ENCODE data around the gene HINT2.

The HINT2 gene

GRCh38 chr9:35814841-35815543 is at the start of gene HINT2:
Gene HINT2 (minus strand): TSS chr9:35815042. CDS start chr9:35814979, 63 bp downstream.
- peak within 1 kb of the TSS; percentile 81 for H3K4me3 ChIP-seq (ENCODE audit: low read depth, low read length)
- TF ChIP-seq CTCF (IDR thresholded peaks at IDR 0.05; ENCODE audit: low read depth, low read length): no peak

GRCh38 chr9:35863583-35863982 is 48.7 kb upstream of the HINT2 start:
- H3K4me3 ChIP-seq (ENCODE audit: low read depth, low read length): no peak overlapping the region
- TF ChIP-seq CTCF (IDR thresholded peaks at IDR 0.05; ENCODE audit: low read depth, low read length): no peak

- no peak overlapping the region for H3K4me3 ChIP-seq (ENCODE audit: low read depth, low read length)
- no peak for TF ChIP-seq CTCF (IDR thresholded peaks at IDR 0.05; ENCODE audit: low read depth, low read length)
Measured at GRCh38 chr9:35862328-35862727, 47.5 kb upstream of the HINT2 start.

GRCh38 chr9:35861161-35861897 is 46.5 kb upstream of the HINT2 start:
- TF ChIP-seq CTCF (IDR thresholded peaks at IDR 0.05; ENCODE audit: low read depth, low read length): no peak
- H3K4me3 ChIP-seq (ENCODE audit: low read depth, low read length): no peak overlapping the region

- H3K4me3 ChIP-seq (ENCODE audit: low read depth, low read length): no peak overlapping the region
- no peak for TF ChIP-seq CTCF (IDR thresholded peaks at IDR 0.05; ENCODE audit: low read depth, low read length)
Measured at GRCh38 chr9:35859990-35860339, 45.1 kb upstream of the HINT2 start.

GRCh38 chr9:35859310-35859989 is 44.6 kb upstream of the HINT2 start:
- no peak for TF ChIP-seq CTCF (IDR thresholded peaks at IDR 0.05; ENCODE audit: low read depth, low read length)
- H3K4me3 ChIP-seq (ENCODE audit: low read depth, low read length): no peak overlapping the region

GRCh38 chr9:35858458-35858857 is 43.6 kb upstream of the HINT2 start:
- no peak for TF ChIP-seq CTCF (IDR thresholded peaks at IDR 0.05; ENCODE audit: low read depth, low read length)
- no peak overlapping the region for H3K4me3 ChIP-seq (ENCODE audit: low read depth, low read length)

Measured in WI38 (cell line).